Pancreas (tissue), 10 donors: ENCODE measurements around the gene TRAF6. TPM values are rescaled to one million over a fixed set of nuclear protein-coding genes. Genes with fewer than 3 reads are reported as not detected.

ENCODE experiments used
- ATAC-seq, 4 donors: fragments of 200-7000 bp; cut with Tn5 transposase; one replicate each; pipeline versions ENCODE4 v1.8.0 to v1.9.1; 2020; ENCODE audit warnings: mild to moderate bottlenecking in 4 of 4, moderate library complexity in 4 of 4
- DNase-seq, 6 donors: peaks; one replicate each; pipeline ENCODE4 v3.0.0-alpha.2; 2020
- FAIRE-seq: peaks from 2 replicates; lab custom pipeline; 2012; peaks lifted over from hg19 to GRCh38; lab: Jason Lieb, UNC
- H3K27ac ChIP-seq, 4 donors: fragments of 200-600 bp; sonication (generic); 1 replicate in 3 of 4; 2 replicates in 1 of 4; pipeline versions ENCODE4 v1.5.0 to v1.8.0; 2020
- H3K27me3 ChIP-seq, 4 donors: fragments of 200-600 bp; one replicate each; pipeline ENCODE4 v1.8.0; 2021
- H3K36me3 ChIP-seq, 3 donors: fragments of 200-600 bp; sonication (generic) in 1 of 3; one replicate each; pipeline versions ENCODE4 v1.5.0 to v1.8.0; 2020 to 2021
- H3K4me1 ChIP-seq, 3 donors: fragments of 200-600 bp; one replicate each; pipeline ENCODE4 v1.8.0; 2021
- H3K4me3 ChIP-seq, 4 donors: fragments of 200-600 bp; sonication (generic) in 2 of 4; one replicate each; pipeline versions ENCODE4 v1.5.0 to v1.8.0; 2020 to 2021
- H3K9me3 ChIP-seq, 4 donors: fragments of 200-600 bp; one replicate each; pipeline ENCODE4 v1.8.0; 2021
- WGBS, 2 donors: extraction: QIAGEN DNeasy Blood & Tissue Kit; methylation state at CpG; one replicate each; pipeline ENCODE4 v1.1.7; 2013; 5-methylcytosine and 5-hydroxymethylcytosine counted together
- intact Hi-C, 3 donors: fragments of 100-400 bp; cut with DNase I; formaldehyde crosslinking; loops; one replicate each; pipeline versions ENCODE4 v1.11.1 to v1.14.2; 2022
- polyA plus RNA-seq, 2 donors: library from polyadenylated mRNA; stranded (reverse); fragments of 200-250 nt; gene quantifications; one replicate each; pipeline ENCODE4 v1.2.3, GENCODE V29; 2013
- total RNA-seq, 6 donors: library from RNA; stranded (reverse); fragmentation: NEBNext Ultra II Directional in 4 of 6; extraction: Animal tissue kit (Norgen Biotek cat#: 25700) in 4 of 6; gene quantifications; one replicate each; pipeline versions ENCODE4 v1.2.1 to v1.2.4, GENCODE V29; 2021 to 2023
- TF ChIP-seq, protein P1 (sequence below), 4 donors: fragments of 200-600 bp; sonication (generic) in 3 of 4; IDR thresholded peaks; one replicate each; pipeline versions ENCODE4 v1.5.0 to v1.8.0; 2021; ENCODE audit warnings: antibody characterized with exemption in 4 of 4
- donor health status: healthy with polysubstance abuse.
- donor health status: DM: no; HTN: no; CAD: no; lungs with moderate emphysema.
- donor health status: DM: no; HTN: no; CAD: no.
- donor health status: control.
- donor health status: control.
- donor health status: Bipolar disorder and iron deficiency.
- donor health status: DM: yes; HTN: yes; CAD: no.
- donor health status: DM: no; HTN: no; CAD: no.
- donor health status: DM: no; HTN: no; CAD: no.
- donor health status: DM: yes; HTN: yes; CAD: no.

TRAF6 gene
- total and polyA plus RNA-seq, 8 donors = 1.2 to 9.5 (median 5.7) TPM

DNA sequence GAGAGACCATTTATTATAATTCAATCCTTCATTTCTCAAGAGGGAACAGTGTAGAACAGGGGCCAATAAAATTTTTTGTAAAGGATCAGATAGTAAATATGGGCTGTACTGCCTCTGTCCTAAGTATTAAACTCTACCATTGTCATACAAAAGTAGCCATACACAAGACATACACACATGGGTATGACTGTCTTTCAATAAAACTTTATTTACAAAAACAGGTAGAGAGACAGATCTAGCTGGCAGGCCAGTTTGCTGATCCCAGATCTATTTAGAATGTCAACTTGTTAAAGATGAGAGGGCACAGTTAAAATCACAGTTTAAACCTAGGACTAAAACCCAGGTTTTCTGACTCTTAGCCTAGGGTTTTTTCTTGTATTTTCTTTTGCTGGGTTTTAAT is 16.7 kb downstream of the TRAF6 start:
- Histone ChIP-seq H3K27ac (no peak overlapping the region), H3K9me3 (no peaks in the 10 kb centered on the region), H3K4me1 (no peaks in the 10 kb centered on the region), H3K4me3 (no peak overlapping the region), H3K36me3 (peaks cover 0 to 54% (median 11%) of the 10 kb centered on the region in 3 donors), H3K27me3 (no peaks in the 10 kb centered on the region)
- DNase-seq (no peak), ATAC-seq (no peak), FAIRE-seq (no peak)
- TF ChIP-seq, protein P1, sequence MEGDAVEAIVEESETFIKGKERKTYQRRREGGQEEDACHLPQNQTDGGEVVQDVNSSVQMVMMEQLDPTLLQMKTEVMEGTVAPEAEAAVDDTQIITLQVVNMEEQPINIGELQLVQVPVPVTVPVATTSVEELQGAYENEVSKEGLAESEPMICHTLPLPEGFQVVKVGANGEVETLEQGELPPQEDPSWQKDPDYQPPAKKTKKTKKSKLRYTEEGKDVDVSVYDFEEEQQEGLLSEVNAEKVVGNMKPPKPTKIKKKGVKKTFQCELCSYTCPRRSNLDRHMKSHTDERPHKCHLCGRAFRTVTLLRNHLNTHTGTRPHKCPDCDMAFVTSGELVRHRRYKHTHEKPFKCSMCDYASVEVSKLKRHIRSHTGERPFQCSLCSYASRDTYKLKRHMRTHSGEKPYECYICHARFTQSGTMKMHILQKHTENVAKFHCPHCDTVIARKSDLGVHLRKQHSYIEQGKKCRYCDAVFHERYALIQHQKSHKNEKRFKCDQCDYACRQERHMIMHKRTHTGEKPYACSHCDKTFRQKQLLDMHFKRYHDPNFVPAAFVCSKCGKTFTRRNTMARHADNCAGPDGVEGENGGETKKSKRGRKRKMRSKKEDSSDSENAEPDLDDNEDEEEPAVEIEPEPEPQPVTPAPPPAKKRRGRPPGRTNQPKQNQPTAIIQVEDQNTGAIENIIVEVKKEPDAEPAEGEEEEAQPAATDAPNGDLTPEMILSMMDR (IDR thresholded peaks at IDR 0.05) = no peak
- intact Hi-C loops = no loop called here

DNA sequence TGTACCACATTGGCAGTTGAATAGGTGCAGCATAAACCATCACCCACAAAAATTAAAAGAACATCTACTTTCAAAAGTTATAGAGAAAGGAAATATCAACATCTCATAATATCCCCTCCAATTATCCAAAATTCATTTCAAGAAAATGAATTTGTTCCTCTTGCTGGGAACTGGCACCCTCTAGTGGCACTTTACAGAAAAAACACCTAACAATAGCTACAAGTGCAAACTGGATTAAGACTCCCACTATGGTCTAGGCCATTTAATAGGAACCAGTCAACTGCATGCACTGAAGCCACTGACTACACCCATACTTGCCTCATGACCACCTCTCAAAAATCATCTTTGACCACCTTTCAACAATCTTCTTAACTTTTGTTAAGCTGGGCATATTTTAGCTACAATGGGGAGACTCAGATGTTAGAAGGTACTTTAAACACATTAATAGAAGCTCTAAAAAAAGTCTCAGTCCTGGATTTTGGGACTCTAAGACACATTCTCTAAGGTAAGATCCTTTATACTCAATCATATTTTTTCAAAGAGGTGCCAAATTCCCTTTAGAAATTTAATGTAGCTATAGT is 17.3 kb downstream of the TRAF6 start:
- intact Hi-C loops = no loop called here
- TF ChIP-seq, protein P1 (IDR thresholded peaks at IDR 0.05) = peak; percentile 17 to 67 (median 52)
- H3K9me3 ChIP-seq = no peaks in the 10 kb centered on the region
- no peak overlapping the region for H3K27ac ChIP-seq
- ATAC-seq = peak in 3 of 4 donors; percentile 58 to 85 (median 66)
- no peak for DNase-seq
- H3K4me3 ChIP-seq = no peak overlapping the region
- no peaks in the 10 kb centered on the region for H3K27me3 ChIP-seq
- peak; percentile 43 for FAIRE-seq
- no peaks in the 10 kb centered on the region for H3K4me1 ChIP-seq
- H3K36me3 ChIP-seq = peaks cover 0 to 51% (median 11%) of the 10 kb centered on the region in 3 donors

DNA sequence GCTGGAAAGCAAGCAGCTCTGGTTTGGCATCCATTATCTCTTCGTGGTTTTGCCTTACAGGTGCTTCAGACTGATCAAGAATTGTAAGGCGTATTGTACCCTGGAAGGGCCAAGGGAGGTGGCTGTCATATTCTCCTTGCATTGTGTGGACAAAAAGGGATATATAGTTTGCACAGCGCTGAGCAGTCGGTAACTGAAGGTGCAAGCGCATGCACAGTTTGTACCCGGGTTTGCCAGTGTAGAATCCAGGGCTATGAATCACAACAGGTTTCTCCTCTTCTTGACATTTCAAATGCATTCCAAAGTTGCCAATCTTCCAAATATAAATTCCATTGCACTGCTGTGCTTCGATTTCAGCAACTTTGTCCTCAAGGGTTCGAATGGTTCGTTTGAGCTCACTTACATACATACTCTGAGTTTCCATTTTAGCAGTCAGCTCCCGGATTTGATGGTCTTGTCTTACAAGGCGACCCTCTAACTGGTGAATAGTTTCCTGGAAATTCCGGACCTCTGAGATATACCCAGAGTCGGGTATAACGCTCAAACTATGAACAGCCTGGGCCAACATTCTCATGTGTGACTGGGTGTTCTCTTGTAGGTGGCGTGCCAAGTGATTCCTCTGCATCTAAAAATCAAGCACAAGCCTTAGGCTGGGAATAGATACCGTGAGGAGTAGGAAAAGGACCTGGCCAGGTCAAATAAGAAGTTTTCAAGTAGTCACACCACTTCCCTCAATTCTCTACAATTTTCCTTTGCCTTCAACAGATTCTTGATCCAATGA is 19.9 kb downstream of the TRAF6 start:
- TF ChIP-seq, protein P1 (IDR thresholded peaks at IDR 0.05) = no peak
- Histone ChIP-seq H3K27ac (no peak overlapping the region), H3K4me1 (peaks cover 0 to 3% (median 0%) of the 10 kb centered on the region in 3 donors), H3K9me3 (no peaks in the 10 kb centered on the region), H3K27me3 (no peaks in the 10 kb centered on the region), H3K4me3 (no peak overlapping the region), H3K36me3 (peaks cover 0 to 41% (median 5%) of the 10 kb centered on the region in 3 donors)
- DNase-seq = no peak
- WGBS, 2 donors = 86 to 89% methylated on average over 16 of the region's 16 CpGs
- ATAC-seq = no peak
- intact Hi-C loops = no loop called here
- FAIRE-seq = no peak

DNA sequence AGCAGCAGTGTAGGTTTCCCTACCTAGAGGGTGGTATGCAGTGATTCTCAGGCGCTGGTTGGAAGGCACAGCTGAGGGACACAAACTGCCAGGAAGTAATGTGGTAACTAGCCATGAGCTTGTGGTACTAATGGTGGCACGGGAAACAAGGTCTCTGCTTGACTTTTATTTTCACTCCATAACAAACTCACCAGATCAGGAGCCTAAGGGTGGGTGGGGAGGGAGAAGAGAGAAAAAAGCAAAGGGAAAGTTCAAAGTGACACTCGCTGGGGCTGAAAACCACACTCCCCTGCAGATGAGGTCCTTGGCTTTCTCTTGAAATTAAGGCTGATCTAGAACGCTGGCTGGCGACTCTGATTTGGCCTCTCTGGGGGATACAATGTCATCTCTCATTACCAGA is 22.0 kb downstream of the TRAF6 start:
- H3K4me1 ChIP-seq = peaks cover 0 to 3% (median 0%) of the 10 kb centered on the region in 3 donors
- H3K9me3 ChIP-seq = no peaks in the 10 kb centered on the region
- no peak overlapping the region for H3K27ac ChIP-seq
- FAIRE-seq = no peak
- no peak for ATAC-seq
- H3K4me3 ChIP-seq = no peak overlapping the region
- TF ChIP-seq, protein P1 (IDR thresholded peaks at IDR 0.05) = no peak
- peaks cover 0 to 36% (median 5%) of the 10 kb centered on the region in 3 donors for H3K36me3 ChIP-seq
- intact Hi-C loops = no loop called here
- WGBS, 2 donors = 82 to 87% methylated on average over 5 of the region's 5 CpGs
- no peak for DNase-seq
- H3K27me3 ChIP-seq = no peaks in the 10 kb centered on the region

DNA sequence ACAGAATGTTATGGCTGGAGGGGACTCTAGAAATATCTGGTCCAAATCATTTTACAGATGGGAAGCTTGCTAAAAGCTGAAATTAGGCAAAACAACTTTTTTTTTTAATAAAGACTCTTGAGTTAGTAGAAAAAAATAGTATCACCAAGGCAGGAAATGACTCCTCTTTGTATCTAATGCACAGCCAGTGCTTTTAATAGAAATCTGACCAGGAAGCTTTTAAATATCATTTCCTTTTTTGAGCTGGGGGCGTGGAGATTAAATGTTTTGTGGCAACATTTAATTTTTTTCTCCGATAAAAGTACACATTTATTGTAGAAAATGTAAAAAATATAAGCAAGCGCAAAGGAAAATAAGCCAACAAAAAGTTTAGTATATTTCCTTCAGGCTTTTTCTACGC is 22.5 kb downstream of the TRAF6 start:
- FAIRE-seq = no peak
- Histone ChIP-seq H3K9me3 (no peaks in the 10 kb centered on the region), H3K4me3 (no peak overlapping the region), H3K4me1 (peaks cover 0 to 3% (median 0%) of the 10 kb centered on the region in 3 donors), H3K27ac (no peak overlapping the region), H3K36me3 (peaks cover 0 to 36% (median 5%) of the 10 kb centered on the region in 3 donors), H3K27me3 (no peaks in the 10 kb centered on the region)
- no peak for DNase-seq
- WGBS, 2 donors = 88 to 93% methylated on average over 4 of the region's 4 CpGs
- intact Hi-C loops = no loop called here
- TF ChIP-seq, protein P1 (IDR thresholded peaks at IDR 0.05) = no peak
- ATAC-seq = no peak
